Measurements from ENCODE around the gene CARF. TPM values are rescaled to one million over a fixed set of nuclear protein-coding genes. Genes with fewer than 3 reads are reported as not detected.

Gene CARF
- total RNA-seq, 1 experiment from 2014 or later, result 4.2 TPM

- H3K79me2 ChIP-seq (ENCODE audit: insufficient read depth, low read length), result no peaks in the 10 kb centered on the region
- H4K20me1 ChIP-seq (ENCODE audit: insufficient read depth), result no peaks in the 10 kb centered on the region
- H3K4me2 ChIP-seq (ENCODE audit: low read length), result no peak overlapping the region
- TF ChIP-seq ELF1 (IDR thresholded peaks at IDR 0.05; ENCODE audit: borderline replicate concordance, low read depth) (no peak), CEBPB (IDR thresholded peaks at IDR 0.05; ENCODE audit: low read depth) (no peak), ZFX (IDR thresholded peaks at IDR 0.05) (no peak), RAD21 (IDR thresholded peaks at IDR 0.05; ENCODE audit: low read depth) (no peak), SP1 (IDR thresholded peaks at IDR 0.05; ENCODE audit: low read depth) (no peak), SRF (IDR thresholded peaks at IDR 0.05; ENCODE audit: low read depth) (no peak), SIN3A (IDR thresholded peaks at IDR 0.05; ENCODE audit: low read depth) (no peak), ZNF274 (IDR thresholded peaks at IDR 0.05; ENCODE audit: low read depth, low read length) (no peak), FOSL1 (IDR thresholded peaks at IDR 0.05; ENCODE audit: low read depth) (no peak), EZH2phosphoT487 (IDR thresholded peaks at IDR 0.05; ENCODE audit: borderline replicate concordance) (no peak), POLR2AphosphoS5 (IDR thresholded peaks at IDR 0.05; ENCODE audit: low read depth, low read length) (no peak), JUND (IDR thresholded peaks at IDR 0.05) (no peak)
- TF ChIP-seq, protein P1, sequence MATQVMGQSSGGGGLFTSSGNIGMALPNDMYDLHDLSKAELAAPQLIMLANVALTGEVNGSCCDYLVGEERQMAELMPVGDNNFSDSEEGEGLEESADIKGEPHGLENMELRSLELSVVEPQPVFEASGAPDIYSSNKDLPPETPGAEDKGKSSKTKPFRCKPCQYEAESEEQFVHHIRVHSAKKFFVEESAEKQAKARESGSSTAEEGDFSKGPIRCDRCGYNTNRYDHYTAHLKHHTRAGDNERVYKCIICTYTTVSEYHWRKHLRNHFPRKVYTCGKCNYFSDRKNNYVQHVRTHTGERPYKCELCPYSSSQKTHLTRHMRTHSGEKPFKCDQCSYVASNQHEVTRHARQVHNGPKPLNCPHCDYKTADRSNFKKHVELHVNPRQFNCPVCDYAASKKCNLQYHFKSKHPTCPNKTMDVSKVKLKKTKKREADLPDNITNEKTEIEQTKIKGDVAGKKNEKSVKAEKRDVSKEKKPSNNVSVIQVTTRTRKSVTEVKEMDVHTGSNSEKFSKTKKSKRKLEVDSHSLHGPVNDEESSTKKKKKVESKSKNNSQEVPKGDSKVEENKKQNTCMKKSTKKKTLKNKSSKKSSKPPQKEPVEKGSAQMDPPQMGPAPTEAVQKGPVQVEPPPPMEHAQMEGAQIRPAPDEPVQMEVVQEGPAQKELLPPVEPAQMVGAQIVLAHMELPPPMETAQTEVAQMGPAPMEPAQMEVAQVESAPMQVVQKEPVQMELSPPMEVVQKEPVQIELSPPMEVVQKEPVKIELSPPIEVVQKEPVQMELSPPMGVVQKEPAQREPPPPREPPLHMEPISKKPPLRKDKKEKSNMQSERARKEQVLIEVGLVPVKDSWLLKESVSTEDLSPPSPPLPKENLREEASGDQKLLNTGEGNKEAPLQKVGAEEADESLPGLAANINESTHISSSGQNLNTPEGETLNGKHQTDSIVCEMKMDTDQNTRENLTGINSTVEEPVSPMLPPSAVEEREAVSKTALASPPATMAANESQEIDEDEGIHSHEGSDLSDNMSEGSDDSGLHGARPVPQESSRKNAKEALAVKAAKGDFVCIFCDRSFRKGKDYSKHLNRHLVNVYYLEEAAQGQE (IDR thresholded peaks at IDR 0.05; ENCODE audit: low read depth), result no peak
- TF ChIP-seq, protein P2, sequence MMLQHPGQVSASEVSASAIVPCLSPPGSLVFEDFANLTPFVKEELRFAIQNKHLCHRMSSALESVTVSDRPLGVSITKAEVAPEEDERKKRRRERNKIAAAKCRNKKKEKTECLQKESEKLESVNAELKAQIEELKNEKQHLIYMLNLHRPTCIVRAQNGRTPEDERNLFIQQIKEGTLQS (IDR thresholded peaks at IDR 0.05), result no peak
- TF ChIP-seq, protein P3, sequence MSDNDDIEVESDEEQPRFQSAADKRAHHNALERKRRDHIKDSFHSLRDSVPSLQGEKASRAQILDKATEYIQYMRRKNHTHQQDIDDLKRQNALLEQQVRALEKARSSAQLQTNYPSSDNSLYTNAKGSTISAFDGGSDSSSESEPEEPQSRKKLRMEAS (IDR thresholded peaks at IDR 0.05), result no peak
- no peak overlapping the region for H3K4me3 ChIP-seq (replicated peaks in 1 of 2; ENCODE audit: low read depth in 1 of 2, low read length in 2 of 2)
- ChIA-PET POLR2A (no interaction called here), RAD21 (ENCODE audit: low non-redundant PET in 1 of 2, low total read pairs in 2 of 2, uncharacterized antibody in 2 of 2, unreplicated experiment in 2 of 2) (no interaction called here), CTCF (no interaction called here)
- intact Hi-C loops (cut with micrococcal nuclease), result no loop called here
- no peaks in the 10 kb centered on the region for H3K9me2 ChIP-seq (ENCODE audit: insufficient read depth)
- H3K27ac ChIP-seq (ENCODE audit: low read depth, low read length), result no peak overlapping the region
- BruUV-seq (replicated peaks), result no TSS peak
- no peaks in the 10 kb centered on the region for H3K36me3 ChIP-seq (ENCODE audit: control insufficient read depth in 1 of 2, insufficient read depth in 2 of 2, low read length in 2 of 2)
- no peaks in the 10 kb centered on the region for H3K27me3 ChIP-seq (ENCODE audit: insufficient read depth, low read length)
- DNase-seq (ENCODE audit: low read depth, low spot score) (no peak), ATAC-seq (no peak)
- H3K9me3 ChIP-seq (ENCODE audit: control insufficient read depth in 1 of 2, insufficient read depth in 1 of 2, low read depth in 1 of 2, low read length in 2 of 2), result no peaks in the 10 kb centered on the region
- H2AFZ ChIP-seq (ENCODE audit: low read depth, low read length, poor library complexity, severe bottlenecking), result no peak overlapping the region
- no peak overlapping the region for H3K9ac ChIP-seq (ENCODE audit: low read length)
- peaks cover 0 to 3% of the 10 kb centered on the region in 2 experiments; a peak in 2 of 4 replicates for H3K4me1 ChIP-seq (ENCODE audit: control insufficient read depth in 1 of 2, insufficient read depth in 2 of 2, low read length in 2 of 2)
Observed at GRCh38 chr2:202938960-202939359, 26.9 kb downstream of the CARF start.
